GM19035 (cell line): Measurements from ENCODE around the gene ACOX1.

Experiments used
- ATAC-seq: cut with Tn5 transposase; IDR thresholded peaks from one replicate; pipeline ENCODE4 v1.9.1; 2021; ENCODE audit not compliant: unreplicated experiment

The ACOX1 gene

GRCh38 chr17:75909812-75910274 lies 69.1 kb downstream of the ACOX1 start:
- ATAC-seq = no peak

- ATAC-seq = no peak
Observed at GRCh38 chr17:75909051-75909811, 69.7 kb downstream of the ACOX1 start.

- no peak for ATAC-seq
Observed at GRCh38 chr17:75908201-75908600, 70.8 kb downstream of the ACOX1 start.

- ATAC-seq = no peak
Observed at GRCh38 chr17:75906143-75906884, 72.7 kb downstream of the ACOX1 start.

GRCh38 chr17:75904749-75905521 lies 74.0 kb downstream of the ACOX1 start, which contains the start of gene MRPL38:
Gene MRPL38, minus strand, starts transcription at chr17:75904884. Its CDS starts 9 bp downstream, at chr17:75904875.
- ATAC-seq = peak; percentile 91

GRCh38 chr17:75902406-75902805 lies 76.6 kb downstream of the ACOX1 start:
- no peak for ATAC-seq

- ATAC-seq = no peak
Observed at GRCh38 chr17:75901727-75902126, 77.2 kb downstream of the ACOX1 start.

- ATAC-seq = no peak
Observed at GRCh38 chr17:75900691-75901533, 78.1 kb downstream of the ACOX1 start.

GRCh38 chr17:75899767-75900468 lies 79.0 kb downstream of the ACOX1 start:
- ATAC-seq = no peak

- ATAC-seq = no peak
Observed at GRCh38 chr17:75899353-75899752, 79.6 kb downstream of the ACOX1 start.

GRCh38 chr17:75898791-75899190 lies 80.2 kb downstream of the ACOX1 start:
- ATAC-seq = no peak

GRCh38 chr17:75898065-75898464 lies 80.9 kb downstream of the ACOX1 start:
- no peak for ATAC-seq

GRCh38 chr17:75897160-75898019 lies 81.6 kb downstream of the ACOX1 start:
- no peak for ATAC-seq

- peak; percentile 77 for ATAC-seq
Observed at GRCh38 chr17:75896415-75897159, 82.4 kb downstream of the ACOX1 start, which contains the start of gene TRIM65. Gene TRIM65, minus strand, starts transcription at chr17:75896951. Its CDS starts 14 bp downstream, at chr17:75896937.

GRCh38 chr17:75895370-75896155 lies 83.4 kb downstream of the ACOX1 start:
- no peak for ATAC-seq

- no peak for ATAC-seq
Observed at GRCh38 chr17:75894049-75894733, 84.8 kb downstream of the ACOX1 start.
